ENCODE results near the gene CATSPER3. TPM values are rescaled to one million over a fixed set of nuclear protein-coding genes. Genes with fewer than 3 reads are reported as not detected.

The CATSPER3 gene
- total RNA-seq, 2 experiments from 2014 or later, result 0.31 to 0.32 TPM

GRCh38 chr5:134968055-134968454, 348 bp downstream of the CATSPER3 start:
- Mint-ChIP-seq H3K4me1 (ENCODE audit: low read depth) (peaks cover 25% of the 10 kb centered on the region), H3K4me3 (no peak overlapping the region), H3K36me3 (ENCODE audit: low read depth) (peaks cover 12% of the 10 kb centered on the region), H3K27me3 (no peaks in the 10 kb centered on the region), H3K27ac (no peak overlapping the region), H3K9me3 (no peaks in the 10 kb centered on the region)
- DNase-seq (no peak), ATAC-seq (no peak)
- no peak for TF ChIP-seq CTCF (IDR thresholded peaks at IDR 0.05)
- CTCF ChIA-PET, result no interaction called here
- POLR2A ChIA-PET, result no interaction called here
- intact Hi-C loops (cut with micrococcal nuclease), result no loop called here

- ChIA-PET POLR2A (no interaction called here), CTCF (no interaction called here)
- no peak overlapping the region for H3K27ac Mint-ChIP-seq
- DNase-seq (no peak), ATAC-seq (no peak)
- no peaks in the 10 kb centered on the region for H3K27me3 Mint-ChIP-seq
- no peaks in the 10 kb centered on the region for H3K9me3 Mint-ChIP-seq
- H3K4me3 Mint-ChIP-seq, result no peak overlapping the region
- H3K36me3 Mint-ChIP-seq (ENCODE audit: low read depth), result peaks cover 11% of the 10 kb centered on the region
- H3K4me1 Mint-ChIP-seq (ENCODE audit: low read depth), result peaks cover 18% of the 10 kb centered on the region
- intact Hi-C loops (cut with micrococcal nuclease), result no loop called here
- TF ChIP-seq CTCF (IDR thresholded peaks at IDR 0.05), result no peak
These were observed 1.5 kb downstream of the CATSPER3 start for GRCh38 chr5:134969166-134969565.

GRCh38 chr5:134975078-134975715, 7.5 kb downstream of the CATSPER3 start:
- CTCF ChIA-PET, result no interaction called here
- H3K27ac Mint-ChIP-seq, result no peak overlapping the region
- H3K27me3 Mint-ChIP-seq, result no peaks in the 10 kb centered on the region

GRCh38 chr5:134975843-134976242, 8.1 kb downstream of the CATSPER3 start:
- H3K27me3 Mint-ChIP-seq, result no peaks in the 10 kb centered on the region
- peaks cover 20% of the 10 kb centered on the region for H3K9me3 Mint-ChIP-seq
- ChIA-PET CTCF (no interaction called here), POLR2A (no interaction called here)
- ATAC-seq (no peak), DNase-seq (no peak)
- no peak overlapping the region for H3K27ac Mint-ChIP-seq
- peaks cover 20% of the 10 kb centered on the region for H3K36me3 Mint-ChIP-seq (ENCODE audit: low read depth)
- H3K4me1 Mint-ChIP-seq (ENCODE audit: low read depth), result no peaks in the 10 kb centered on the region
- TF ChIP-seq CTCF (IDR thresholded peaks at IDR 0.05), result no peak
- no peak overlapping the region for H3K4me3 Mint-ChIP-seq
- intact Hi-C loops (cut with micrococcal nuclease), result no loop called here

More at GRCh38 chr5:134975078-134975715, 7.5 kb downstream of the CATSPER3 start:
- Mint-ChIP-seq H3K36me3 (ENCODE audit: low read depth) (peaks cover 20% of the 10 kb centered on the region), H3K9me3 (peaks cover 19% of the 10 kb centered on the region), H3K4me3 (no peak overlapping the region), H3K4me1 (ENCODE audit: low read depth) (no peaks in the 10 kb centered on the region)
- TF ChIP-seq CTCF (IDR thresholded peaks at IDR 0.05), result no peak
- DNase-seq, result no peak
- no peak for ATAC-seq
- POLR2A ChIA-PET, result interaction anchor here (0.5 kb wide), 1 partner anchor 241 kb away, joined by 3 read pairs; no protein-coding TSS in a partner anchor
- intact Hi-C loops (cut with micrococcal nuclease), result no loop called here

- DNase-seq (no peak), ATAC-seq (no peak)
- Mint-ChIP-seq H3K27ac (no peak overlapping the region), H3K9me3 (peaks cover 27% of the 10 kb centered on the region), H3K4me1 (ENCODE audit: low read depth) (no peaks in the 10 kb centered on the region), H3K27me3 (no peaks in the 10 kb centered on the region), H3K4me3 (no peak overlapping the region), H3K36me3 (ENCODE audit: low read depth) (peaks cover 21% of the 10 kb centered on the region)
- ChIA-PET CTCF (no interaction called here), POLR2A (no interaction called here)
- TF ChIP-seq CTCF (IDR thresholded peaks at IDR 0.05), result no peak
- intact Hi-C loops (cut with micrococcal nuclease), result no loop called here
These were observed 9.1 kb downstream of the CATSPER3 start for GRCh38 chr5:134976841-134977240.
